Cardiac fibroblast (primary cell): ENCODE data around the gene SKIDA1.

Experiments used
- DNase-seq, 2 donors: peaks; one replicate each; pipeline versions ENCODE4 v3.0.0 to v3.0.0-alpha.2; 2010; ENCODE audit warnings: low read depth in 2 of 2
- H3K4me3 ChIP-seq, 2 donors: replicated peaks in 1 of 2; 1 replicate in 1 of 2; 2 replicates in 1 of 2; pipeline ENCODE4 v1.5.1; 2011; ENCODE audit warnings: low read depth in 2 of 2, low read length in 2 of 2, mild to moderate bottlenecking in 2 of 2, moderate library complexity in 1 of 2
- CTCF ChIP-seq: IDR thresholded peaks from one replicate; pipeline ENCODE4 v1.5.1; 2011; ENCODE audit warnings: low read depth, mild to moderate bottlenecking, low read length, inconsistent platforms

Gene SKIDA1

GRCh38 chr10:21528236-21529031 lies 3.0 kb upstream of the SKIDA1 start:
- no peak overlapping the region for H3K4me3 ChIP-seq
- TF ChIP-seq CTCF, result no peak
- no peak for DNase-seq

- no peak for TF ChIP-seq CTCF
- DNase-seq, result peak; percentile 53 to 61
- peak overlapping the region; percentile 40 to 65 for H3K4me3 ChIP-seq
Measured at GRCh38 chr10:21527598-21528235, 2.2 kb upstream of the SKIDA1 start.

GRCh38 chr10:21526860-21527597 lies 1.5 kb upstream of the SKIDA1 start:
- peak; percentile 75 to 83 for DNase-seq
- no peak for TF ChIP-seq CTCF
- peak overlapping the region; percentile 52 to 65 for H3K4me3 ChIP-seq

GRCh38 chr10:21526188-21526859 lies 842 bp upstream of the SKIDA1 start:
- peak; percentile 80 to 92 for DNase-seq
- peak overlapping the region; percentile 52 to 65 for H3K4me3 ChIP-seq

GRCh38 chr10:21524526-21525366 lies 736 bp downstream of the SKIDA1 start:
- TF ChIP-seq CTCF, result no peak
- peak overlapping the region; percentile 65 to 67 for H3K4me3 ChIP-seq
- peak; percentile 49 to 66 for DNase-seq

More at GRCh38 chr10:21526188-21526859, 842 bp upstream of the SKIDA1 start:
- TF ChIP-seq CTCF, result no peak
